Breast epithelium (tissue), 4 donors: ENCODE data around the gene THADA. TPM values are rescaled to one million over a fixed set of nuclear protein-coding genes. Genes with fewer than 3 reads are reported as not detected.

Experiments
- DNase-seq, 2 donors: peaks; one replicate each; pipeline ENCODE4 v3.0.0-alpha.2; 2019; ENCODE audit warnings: low spot score in 2 of 2
- H3K27ac ChIP-seq, 2 donors: fragments of 200-600 bp; sonication (generic) in 1 of 2; one replicate each; pipeline ENCODE4 v1.5.1; 2016 to 2019; ENCODE audit warnings: mild to moderate bottlenecking in 1 of 2
- H3K27me3 ChIP-seq, 2 donors: fragments of 200-600 bp; sonication (generic) in 1 of 2; one replicate each; pipeline versions ENCODE4 v1.5.1 to v1.6.0; 2017 to 2019; ENCODE audit warnings: control low read depth in 1 of 2, mild to moderate bottlenecking in 1 of 2
- H3K36me3 ChIP-seq: fragments of 200-600 bp; one replicate; pipeline ENCODE4 v1.5.1; 2019
- H3K4me1 ChIP-seq, 2 donors: fragments of 200-600 bp; sonication (generic); one replicate each; pipeline ENCODE4 v1.5.1; 2016 to 2019; ENCODE audit warnings: control low read depth in 1 of 2
- H3K4me3 ChIP-seq, 3 donors: fragments of 200-600 bp; sonication (generic); 1 replicate in 2 of 3; 2 replicates in 1 of 3; pipeline ENCODE4 v1.5.1; 2016 to 2019; ENCODE audit warnings: mild to moderate bottlenecking in 3 of 3, moderate library complexity in 2 of 3
- H3K9me3 ChIP-seq, 2 donors: fragments of 200-600 bp; sonication (generic) in 1 of 2; one replicate each; pipeline ENCODE4 v1.5.1; 2016 to 2019; ENCODE audit warnings: control low read depth in 1 of 2
- POLR2A ChIP-seq: fragments of 450-650 bp; IDR thresholded peaks from one replicate; pipeline ENCODE4 v1.6.1; 2016; ENCODE audit warnings: antibody characterized with exemption, mild to moderate bottlenecking, moderate library complexity
- POLR2AphosphoS5 ChIP-seq, 3 donors: sonication (generic); formaldehyde crosslinking; IDR thresholded peaks; one replicate each; pipeline ENCODE4 v1.6.1; 2017; ENCODE audit warnings: antibody characterized with exemption in 3 of 3
- intact Hi-C: fragments of 100-400 bp; cut with DNase I; formaldehyde crosslinking; loops from one replicate; pipeline ENCODE4 v1.15.1; 2023; ENCODE audit warnings: low total_unique reads
- total RNA-seq, 3 donors: library from RNA; depleted of rRNA; stranded (reverse); fragments of >200 nt; gene quantifications; one replicate each; pipeline ENCODE4 v1.1.0, GENCODE V29; 2016
- TF ChIP-seq, protein P1 (sequence below), 3 donors: fragments of 450-650 bp; IDR thresholded peaks; one replicate each; pipeline ENCODE4 v1.5.1; 2016 to 2017; ENCODE audit warnings: antibody characterized with exemption in 3 of 3, mild to moderate bottlenecking in 3 of 3, moderate library complexity in 3 of 3

Gene THADA
- total RNA-seq, 3 donors from 2014 or later: 41.1 to 60.6 (median 49.5) TPM

DNA sequence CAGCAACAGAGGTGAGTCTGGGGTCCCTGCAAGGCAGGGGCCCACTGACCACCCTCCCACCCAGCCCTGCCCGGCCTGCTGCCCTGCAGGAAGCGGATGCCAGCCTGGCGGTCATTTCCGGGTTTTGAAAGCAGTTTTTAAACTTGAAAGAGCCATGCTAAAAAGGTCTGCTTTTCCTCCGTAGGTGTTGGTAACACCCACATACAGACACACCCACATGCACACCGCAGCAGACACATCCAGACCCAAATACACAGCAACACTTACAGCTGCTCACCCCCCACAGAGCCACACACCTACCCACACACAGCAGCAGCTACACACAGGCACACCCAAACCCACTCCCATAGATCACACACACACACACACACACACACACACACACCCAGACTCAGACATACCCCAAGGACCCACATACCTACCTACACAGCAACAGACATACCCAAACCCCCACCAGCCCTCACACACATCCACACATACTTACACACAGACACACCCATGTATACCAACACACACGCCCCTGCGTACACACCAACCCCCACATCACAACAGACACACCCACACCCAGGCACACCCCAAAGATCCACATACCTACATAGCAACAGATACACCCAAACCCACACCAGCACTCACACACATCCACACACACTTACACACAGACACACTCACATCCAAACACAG, 377.0 kb downstream of the THADA start:
- TF ChIP-seq, protein P1, sequence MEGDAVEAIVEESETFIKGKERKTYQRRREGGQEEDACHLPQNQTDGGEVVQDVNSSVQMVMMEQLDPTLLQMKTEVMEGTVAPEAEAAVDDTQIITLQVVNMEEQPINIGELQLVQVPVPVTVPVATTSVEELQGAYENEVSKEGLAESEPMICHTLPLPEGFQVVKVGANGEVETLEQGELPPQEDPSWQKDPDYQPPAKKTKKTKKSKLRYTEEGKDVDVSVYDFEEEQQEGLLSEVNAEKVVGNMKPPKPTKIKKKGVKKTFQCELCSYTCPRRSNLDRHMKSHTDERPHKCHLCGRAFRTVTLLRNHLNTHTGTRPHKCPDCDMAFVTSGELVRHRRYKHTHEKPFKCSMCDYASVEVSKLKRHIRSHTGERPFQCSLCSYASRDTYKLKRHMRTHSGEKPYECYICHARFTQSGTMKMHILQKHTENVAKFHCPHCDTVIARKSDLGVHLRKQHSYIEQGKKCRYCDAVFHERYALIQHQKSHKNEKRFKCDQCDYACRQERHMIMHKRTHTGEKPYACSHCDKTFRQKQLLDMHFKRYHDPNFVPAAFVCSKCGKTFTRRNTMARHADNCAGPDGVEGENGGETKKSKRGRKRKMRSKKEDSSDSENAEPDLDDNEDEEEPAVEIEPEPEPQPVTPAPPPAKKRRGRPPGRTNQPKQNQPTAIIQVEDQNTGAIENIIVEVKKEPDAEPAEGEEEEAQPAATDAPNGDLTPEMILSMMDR (IDR thresholded peaks at IDR 0.05): no peak
- no peak for TF ChIP-seq POLR2AphosphoS5 (IDR thresholded peaks at IDR 0.05)
- H3K27me3 ChIP-seq: no peaks in the 10 kb centered on the region
- peak overlapping the region; percentile 69 to 96 (median 91) for H3K4me3 ChIP-seq
- peak in 1 of 2 donors; percentile 65 for DNase-seq
- H3K36me3 ChIP-seq: no peaks in the 10 kb centered on the region
- H3K27ac ChIP-seq: peak overlapping the region; percentile 90 to 99
- intact Hi-C loops: loop anchor here (10.0 kb wide), 1 partner anchor 84 kb away; no protein-coding TSS in a partner anchor
- peaks cover 0 to 30% of the 10 kb centered on the region in 2 donors for H3K4me1 ChIP-seq
- no peaks in the 10 kb centered on the region for H3K9me3 ChIP-seq

DNA sequence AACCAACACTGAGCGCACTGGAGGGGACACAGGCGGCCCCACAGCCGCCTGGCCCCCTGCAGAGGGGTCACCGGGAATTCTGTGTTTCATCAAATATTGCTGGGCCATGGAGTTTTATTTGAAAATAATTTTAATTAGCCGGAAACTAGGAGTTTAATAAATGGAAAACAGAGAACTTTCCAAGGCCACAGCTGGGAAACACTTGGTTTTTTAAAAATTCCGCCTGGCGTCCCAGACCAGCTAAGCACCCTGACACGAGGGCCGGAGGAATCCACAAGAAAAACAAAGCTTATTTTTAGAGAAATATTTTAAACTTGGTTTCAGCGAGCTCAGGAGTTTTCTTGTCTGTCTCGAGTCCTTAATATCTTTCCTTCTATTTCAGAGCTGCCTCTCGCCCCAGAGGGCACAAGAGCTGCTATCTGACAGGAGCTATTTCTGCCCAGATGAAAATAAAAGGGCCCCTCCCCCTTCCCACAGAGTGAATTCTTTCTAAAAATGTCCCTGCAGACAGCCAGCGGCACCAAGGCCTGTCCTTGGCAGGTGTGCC, 377.6 kb downstream of the THADA start:
- Histone ChIP-seq H3K27me3 (no peaks in the 10 kb centered on the region), H3K9me3 (no peaks in the 10 kb centered on the region), H3K4me1 (peaks cover 0 to 30% of the 10 kb centered on the region in 2 donors), H3K4me3 (peak overlapping the region in 2 of 3 donors; percentile 69 to 91), H3K27ac (peak overlapping the region; percentile 90 to 99), H3K36me3 (no peaks in the 10 kb centered on the region)
- intact Hi-C loops: loop anchor here (10.0 kb wide), 1 partner anchor 83 kb away; no protein-coding TSS in a partner anchor
- TF ChIP-seq, protein P1 (IDR thresholded peaks at IDR 0.05): peak in 1 of 3 donors; percentile 21
- no peak for TF ChIP-seq POLR2AphosphoS5 (IDR thresholded peaks at IDR 0.05)
- no peak for DNase-seq

DNA sequence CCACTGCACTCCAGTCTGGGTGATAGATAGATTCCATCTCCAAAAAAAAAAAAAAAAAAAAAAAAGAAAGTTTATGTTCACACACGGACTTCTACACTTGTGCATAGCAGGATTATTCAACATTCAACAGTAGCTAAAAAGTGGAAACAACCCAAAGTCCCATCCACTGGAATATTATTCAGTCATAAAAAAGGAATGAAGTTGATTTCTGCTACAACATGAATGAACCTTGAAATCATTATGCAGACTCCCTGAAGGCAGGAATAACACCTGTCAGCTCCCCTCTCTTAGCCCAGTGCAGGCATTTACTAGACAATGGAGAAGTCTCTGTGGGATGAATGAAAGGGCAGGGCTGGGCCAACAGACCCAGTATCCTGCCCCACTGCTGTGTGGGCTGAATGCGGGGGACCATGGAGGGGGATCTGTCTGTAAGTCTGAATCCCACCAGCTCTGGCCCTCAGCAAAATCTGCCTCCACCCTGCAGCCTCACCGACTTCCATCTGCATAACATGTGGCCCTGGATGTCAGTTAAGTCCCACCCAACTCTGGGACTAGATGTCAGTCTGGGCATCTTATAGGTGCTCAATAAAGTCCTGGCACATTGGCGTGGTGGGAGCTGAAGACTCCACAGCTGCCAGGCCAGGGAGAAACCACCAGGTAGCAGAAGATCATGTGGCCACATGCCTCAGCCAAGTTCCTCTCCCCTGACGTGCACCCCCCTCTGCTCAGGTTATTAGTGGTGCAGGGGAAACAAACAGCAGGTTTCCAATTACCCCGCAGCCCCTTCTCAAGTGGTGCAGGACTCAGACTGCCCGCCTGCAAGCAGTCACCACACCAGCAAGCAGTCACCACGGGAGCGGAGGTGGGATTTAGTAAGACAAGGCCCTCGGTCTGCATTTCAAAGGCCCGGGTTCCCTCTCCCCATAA, 378.3 kb downstream of the THADA start:
- Histone ChIP-seq H3K9me3 (no peaks in the 10 kb centered on the region), H3K4me1 (peaks cover 0 to 30% of the 10 kb centered on the region in 2 donors), H3K4me3 (peak overlapping the region in 1 of 3 donors; percentile 69), H3K36me3 (no peaks in the 10 kb centered on the region), H3K27ac (peak overlapping the region; percentile 90 to 99), H3K27me3 (no peaks in the 10 kb centered on the region)
- DNase-seq: no peak
- intact Hi-C loops: loop anchor here (2.0 to 10.0 kb wide), 2 partner anchors 43 to 83 kb away; no protein-coding TSS in a partner anchor
- TF ChIP-seq, protein P1 (IDR thresholded peaks at IDR 0.05): no peak
- TF ChIP-seq POLR2A (no peak), POLR2AphosphoS5 (IDR thresholded peaks at IDR 0.05) (no peak)

DNA sequence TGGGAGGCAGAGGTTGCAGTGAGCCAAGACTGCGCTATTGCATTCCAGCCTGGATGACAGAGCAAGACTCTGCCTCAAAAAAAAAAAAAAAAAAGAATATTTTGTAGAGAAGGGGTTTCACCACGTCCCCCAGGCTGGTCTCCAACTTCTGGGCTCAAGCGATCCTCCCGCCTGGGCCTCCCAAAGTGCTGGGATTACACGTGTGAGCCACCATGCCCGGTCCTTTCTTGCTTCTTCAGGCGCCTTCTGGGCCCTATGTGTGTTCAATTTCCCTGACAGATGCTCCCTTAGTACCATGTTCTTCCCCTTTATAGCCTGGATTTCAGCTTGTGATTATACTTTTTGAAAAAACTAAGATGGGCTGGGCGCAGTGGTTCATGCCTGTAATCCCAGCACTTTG, 379.2 kb downstream of the THADA start:
- H3K4me3 ChIP-seq: no peak overlapping the region
- intact Hi-C loops: loop anchor here (2.0 to 10.0 kb wide), 2 partner anchors 42 to 82 kb away; no protein-coding TSS in a partner anchor
- no peak overlapping the region for H3K27ac ChIP-seq
- peaks cover 0 to 30% of the 10 kb centered on the region in 2 donors for H3K4me1 ChIP-seq
- no peaks in the 10 kb centered on the region for H3K9me3 ChIP-seq
- no peak for DNase-seq
- no peaks in the 10 kb centered on the region for H3K36me3 ChIP-seq
- H3K27me3 ChIP-seq: no peaks in the 10 kb centered on the region
- TF ChIP-seq, protein P1 (IDR thresholded peaks at IDR 0.05): no peak
- TF ChIP-seq POLR2A (no peak), POLR2AphosphoS5 (IDR thresholded peaks at IDR 0.05) (no peak)
